MCF 10A (cell line): ENCODE data around the gene ADAMTS8. TPM values are rescaled to one million over a fixed set of nuclear protein-coding genes. Genes with fewer than 3 reads are reported as not detected.

Experiments used
- BruUV-seq: library from RNA; stranded (reverse); fragments of 400-500 nt; replicated peaks from 2 replicates; lab custom pipeline; 2021; lab: Mats Ljungman, UMichigan
- CTCF ChIA-PET: fragments of 300-600 bp; sonication (Branson Sonifier 250); formaldehyde crosslinking; extraction: SDS; loops from one replicate; lab custom pipeline; 2021; ENCODE audit warnings: antibody characterized with exemption, inconsistent platforms; lab: Yijun Ruan, JAX
- POLR2A ChIA-PET: fragments of 300-600, 350-650 bp; sonication (Branson Sonifier 250); formaldehyde crosslinking; extraction: SDS; loops from one replicate; lab custom pipeline; 2020; ENCODE audit warnings: antibody characterized with exemption, inconsistent platforms; lab: Yijun Ruan, JAX
- DNase-seq: peaks from one replicate; pipeline ENCODE4 v3.0.0-alpha.2; 2018; ENCODE audit not compliant: unreplicated experiment
- H3K27ac Mint-ChIP-seq: one replicate; pipeline ENCODE4 v1.8.0; 2022; ENCODE audit warnings: mild to moderate bottlenecking, low read depth, mixed read lengths; ENCODE audit not compliant: unreplicated experiment
- H3K27me3 Mint-ChIP-seq: one replicate; pipeline ENCODE4 v1.8.0; 2022; ENCODE audit warnings: mixed read lengths; ENCODE audit not compliant: insufficient read depth, unreplicated experiment
- H3K36me3 Mint-ChIP-seq: one replicate; pipeline ENCODE4 v1.8.0; 2022; ENCODE audit warnings: mild to moderate bottlenecking, moderate library complexity, mixed read lengths; ENCODE audit not compliant: insufficient read depth, unreplicated experiment
- H3K4me1 Mint-ChIP-seq: one replicate; pipeline ENCODE4 v1.8.0; 2022; ENCODE audit warnings: mixed read lengths; ENCODE audit not compliant: insufficient read depth, unreplicated experiment
- H3K4me3 Mint-ChIP-seq: one replicate; pipeline ENCODE4 v1.8.0; 2022; ENCODE audit warnings: mild to moderate bottlenecking, moderate library complexity, mixed read lengths; ENCODE audit not compliant: unreplicated experiment
- H3K9me3 Mint-ChIP-seq: one replicate; pipeline ENCODE4 v1.8.0; 2022; ENCODE audit warnings: mixed read lengths; ENCODE audit not compliant: unreplicated experiment
- CTCF ChIP-seq: fragments of 200-600 bp; IDR thresholded peaks from one replicate; pipeline ENCODE4 v1.8.0; 2022; ENCODE audit warnings: antibody characterized with exemption, mild to moderate bottlenecking; ENCODE audit not compliant: unreplicated experiment
- intact Hi-C: fragments of 100-400 bp; cut with micrococcal nuclease; formaldehyde crosslinking; loops from 2 replicates; pipeline ENCODE4 v1.14.1; 2022
- total RNA-seq: library from RNA; stranded (reverse); gene quantifications from 2 replicates; pipeline ENCODE4 v1.2.3, GENCODE V29; 2022

The ADAMTS8 gene
- total RNA-seq, 1 experiment from 2014 or later: not detected

DNA sequence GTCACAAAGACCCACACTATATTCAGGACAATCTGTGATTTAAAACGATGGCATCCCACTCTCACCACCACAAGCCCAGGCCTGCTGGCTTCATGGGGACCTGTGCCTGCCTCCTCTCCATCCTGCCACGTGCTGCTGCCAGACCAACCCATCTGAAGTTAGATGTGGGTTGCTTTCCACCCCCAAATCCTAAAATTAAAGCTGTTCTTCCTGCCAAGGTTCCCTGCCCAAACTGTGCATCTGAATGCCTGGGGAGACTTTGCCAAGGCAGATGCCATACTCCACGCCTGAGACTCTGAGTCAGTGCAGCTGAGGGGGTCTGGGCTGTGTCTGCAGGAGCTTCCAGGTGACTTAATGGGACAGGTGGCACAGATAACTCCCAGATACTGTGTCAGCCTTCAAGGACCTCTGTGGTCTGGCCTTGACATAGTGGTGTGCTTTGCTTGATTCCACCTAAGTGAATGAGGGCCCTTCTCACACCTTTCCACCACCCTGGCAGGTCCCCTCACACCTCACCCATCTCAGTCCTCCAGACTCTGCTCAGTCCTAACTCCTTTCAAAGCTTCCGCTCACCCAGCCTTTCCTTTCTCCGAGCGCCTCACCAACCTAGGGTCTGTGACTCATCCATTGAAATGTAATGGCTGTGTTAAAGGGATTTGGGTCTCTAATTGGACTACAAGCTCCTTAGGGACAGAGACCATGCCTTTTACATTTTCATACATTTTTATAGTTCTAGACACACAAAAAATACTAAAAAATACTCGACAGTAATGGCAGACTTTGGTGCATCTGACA, 18.6 kb downstream of the ADAMTS8 start:
- ChIA-PET CTCF (interaction anchor here (0.7 to 2.7 kb wide), 5 partner anchors 19 to 455 kb away, joined by 3 to 9 read pairs (median 3); no protein-coding TSS in a partner anchor), POLR2A (interaction anchor here (0.6 kb wide), 1 partner anchor 19 kb away, joined by 3 read pairs; no protein-coding TSS in a partner anchor)
- Mint-ChIP-seq H3K27ac (no peak overlapping the region), H3K4me1 (peaks cover 15% of the 10 kb centered on the region), H3K27me3 (no peaks in the 10 kb centered on the region), H3K4me3 (no peak overlapping the region), H3K36me3 (no peaks in the 10 kb centered on the region), H3K9me3 (no peaks in the 10 kb centered on the region)
- no TSS peak for BruUV-seq
- DNase-seq: no peak
- TF ChIP-seq CTCF: no peak
- intact Hi-C loops: no loop called here

- H3K4me1 Mint-ChIP-seq: peaks cover 17% of the 10 kb centered on the region
- intact Hi-C loops: no loop called here
- ChIA-PET CTCF (interaction anchor here (0.6 to 2.7 kb wide), 4 partner anchors 18 to 486 kb away, joined by 3 to 10 read pairs (median 8); no protein-coding TSS in a partner anchor), POLR2A (interaction anchor here (0.6 kb wide), 1 partner anchor 1495 kb away, joined by 3 read pairs; no protein-coding TSS in a partner anchor)
- no peak overlapping the region for H3K27ac Mint-ChIP-seq
- H3K4me3 Mint-ChIP-seq: no peak overlapping the region
- H3K36me3 Mint-ChIP-seq: no peaks in the 10 kb centered on the region
- no peaks in the 10 kb centered on the region for H3K9me3 Mint-ChIP-seq
- no peak for DNase-seq
- H3K27me3 Mint-ChIP-seq: no peaks in the 10 kb centered on the region
- BruUV-seq: no TSS peak
- TF ChIP-seq CTCF: no peak
Observed at GRCh38 chr11:130408901-130409300, 19.5 kb downstream of the ADAMTS8 start.

DNA sequence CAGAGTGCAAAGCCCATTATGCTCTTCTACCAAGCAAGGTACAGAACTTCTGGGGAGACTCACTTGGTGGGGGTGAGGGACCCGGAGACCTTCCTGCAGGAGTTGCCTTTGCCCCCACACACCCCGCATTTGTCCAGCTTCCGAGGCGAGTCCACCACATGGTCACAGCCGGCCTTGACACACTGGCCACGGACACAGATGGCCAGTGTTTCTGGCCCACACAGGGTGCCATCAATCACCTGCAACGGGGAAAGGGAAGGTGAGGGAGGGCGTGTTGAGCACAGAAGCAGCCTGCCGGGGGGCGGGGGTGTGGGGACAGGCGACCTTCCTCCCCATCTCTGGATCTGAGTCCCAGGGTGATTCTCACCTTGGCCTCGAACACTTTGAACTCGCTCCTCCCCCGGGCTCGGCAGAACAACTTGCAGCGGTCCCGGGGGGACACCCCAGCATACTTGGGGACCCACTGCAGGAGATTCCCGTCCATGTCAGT, 20.0 kb downstream of the ADAMTS8 start:
- DNase-seq: no peak
- intact Hi-C loops: no loop called here
- Mint-ChIP-seq H3K36me3 (no peaks in the 10 kb centered on the region), H3K9me3 (no peaks in the 10 kb centered on the region), H3K4me3 (no peak overlapping the region), H3K27me3 (no peaks in the 10 kb centered on the region), H3K27ac (no peak overlapping the region), H3K4me1 (peaks cover 17% of the 10 kb centered on the region)
- TF ChIP-seq CTCF: no peak
- POLR2A ChIA-PET: interaction anchor here (0.6 kb wide), 1 partner anchor 1495 kb away, joined by 3 read pairs; no protein-coding TSS in a partner anchor
- BruUV-seq: no TSS peak
- CTCF ChIA-PET: interaction anchor here (0.7 to 2.7 kb wide), 4 partner anchors 18 to 454 kb away, joined by 3 to 10 read pairs (median 8); no protein-coding TSS in a partner anchor

GRCh38 chr11:130407978-130408377, 20.4 kb downstream of the ADAMTS8 start:
- ChIA-PET CTCF (interaction anchor here (0.7 to 2.7 kb wide), 5 partner anchors 17 to 621 kb away, joined by 3 to 10 read pairs (median 6); no protein-coding TSS in a partner anchor), POLR2A (no interaction called here)
- BruUV-seq: no TSS peak
- TF ChIP-seq CTCF: no peak
- no peak overlapping the region for H3K27ac Mint-ChIP-seq
- no peaks in the 10 kb centered on the region for H3K9me3 Mint-ChIP-seq
- no peaks in the 10 kb centered on the region for H3K36me3 Mint-ChIP-seq
- peak; percentile 94 for DNase-seq
- H3K4me3 Mint-ChIP-seq: no peak overlapping the region
- H3K4me1 Mint-ChIP-seq: peaks cover 17% of the 10 kb centered on the region
- H3K27me3 Mint-ChIP-seq: no peaks in the 10 kb centered on the region
- intact Hi-C loops: no loop called here
